ENCODE measurements around the gene DCDC1.

DCDC1 gene, protein sequence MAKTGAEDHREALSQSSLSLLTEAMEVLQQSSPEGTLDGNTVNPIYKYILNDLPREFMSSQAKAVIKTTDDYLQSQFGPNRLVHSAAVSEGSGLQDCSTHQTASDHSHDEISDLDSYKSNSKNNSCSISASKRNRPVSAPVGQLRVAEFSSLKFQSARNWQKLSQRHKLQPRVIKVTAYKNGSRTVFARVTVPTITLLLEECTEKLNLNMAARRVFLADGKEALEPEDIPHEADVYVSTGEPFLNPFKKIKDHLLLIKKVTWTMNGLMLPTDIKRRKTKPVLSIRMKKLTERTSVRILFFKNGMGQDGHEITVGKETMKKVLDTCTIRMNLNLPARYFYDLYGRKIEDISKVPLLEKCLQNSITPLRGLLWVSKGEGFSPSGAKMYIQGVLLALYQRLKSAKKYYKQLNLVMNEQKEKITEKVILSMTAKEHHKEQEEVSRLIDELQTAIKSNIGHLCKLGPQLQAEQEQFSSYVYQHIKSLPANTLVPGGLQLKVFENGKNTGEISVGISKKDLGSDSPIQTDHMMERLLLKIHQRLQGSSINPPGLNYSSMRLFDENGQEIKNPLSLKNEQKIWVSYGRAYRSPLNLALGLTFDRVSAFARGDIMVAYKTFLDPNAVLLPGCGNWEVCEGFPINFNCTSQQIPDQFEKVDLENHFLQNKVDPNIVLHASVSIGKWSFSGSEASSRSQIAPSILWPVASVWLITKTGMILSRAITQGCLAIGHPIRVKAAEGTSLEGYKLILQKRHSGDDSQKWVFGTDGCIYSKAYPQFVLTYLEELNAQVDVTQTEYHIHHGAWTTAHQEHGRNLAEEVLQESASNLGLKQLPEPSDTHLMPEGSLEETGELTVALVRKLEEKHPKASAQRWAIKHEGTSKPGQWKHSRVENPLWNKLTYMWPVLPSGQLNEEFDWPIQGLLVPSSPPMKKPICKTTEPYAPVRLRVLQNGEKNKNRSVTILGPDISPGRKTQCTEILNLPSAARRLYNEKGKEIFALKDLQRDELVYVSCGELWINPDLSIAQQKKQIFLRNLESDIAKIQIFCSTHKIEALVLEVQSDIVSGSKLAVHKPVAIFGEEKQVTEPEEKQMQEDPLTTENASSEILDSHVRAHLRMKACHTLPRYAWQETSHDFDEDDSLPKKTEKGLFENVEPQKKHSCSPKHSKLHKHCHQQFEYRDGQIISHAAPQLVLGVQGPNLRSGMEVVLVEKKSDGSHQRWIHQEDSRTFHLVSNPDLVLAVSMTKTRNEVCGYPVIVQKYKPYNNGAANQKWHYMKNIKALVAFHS (N-terminal part only)

GRCh38 chr11:31369348-31370329 is at the start of gene DCDC1, which contains the start of gene DNAJC24:
DCDC1 (minus strand) TSS chr11:31369739; CDS start chr11:31328280, 41,459 bp downstream.
DNAJC24 (plus strand) TSS chr11:31369860; CDS start chr11:31370749, 889 bp downstream.
- peak within 1 kb of the TSS; percentile 31 for H3K27ac ChIP-seq (ENCODE audit: poor library complexity, severe bottlenecking)
- H3K27me3 ChIP-seq (ENCODE audit: insufficient read depth, poor library complexity, severe bottlenecking), result peaks cover 2% of the 10 kb centered on the region
- no peaks in the 10 kb centered on the region for H3K9me3 ChIP-seq (ENCODE audit: severe bottlenecking)
- peaks cover 9% of the 10 kb centered on the region; the same call in 1 of the 2 replicates for H3K36me3 ChIP-seq (ENCODE audit: low read depth)
- no peak for TF ChIP-seq CTCF (IDR thresholded peaks at IDR 0.05; ENCODE audit: poor library complexity, severe bottlenecking)
- H3K4me1 ChIP-seq (ENCODE audit: insufficient read depth, poor library complexity, severe bottlenecking), result peaks cover 8% of the 10 kb centered on the region
- peak; percentile 84 for DNase-seq (ENCODE audit: low spot score)
- ATAC-seq (ENCODE audit: low read depth), result peak; percentile 97
- H3K4me3 ChIP-seq (ENCODE audit: severe bottlenecking), result peak within 1 kb of the TSS; percentile 77

GRCh38 chr11:31419138-31419537 is 49.6 kb upstream of the DCDC1 start:
- H3K27ac ChIP-seq (ENCODE audit: poor library complexity, severe bottlenecking), result no peak overlapping the region
- H3K9me3 ChIP-seq (ENCODE audit: severe bottlenecking), result no peaks in the 10 kb centered on the region
- H3K4me1 ChIP-seq (ENCODE audit: insufficient read depth, poor library complexity, severe bottlenecking), result peaks cover 3% of the 10 kb centered on the region
- no peaks in the 10 kb centered on the region for H3K36me3 ChIP-seq (ENCODE audit: low read depth)
- no peak overlapping the region for H3K4me3 ChIP-seq (ENCODE audit: severe bottlenecking)
- no peak for ATAC-seq (ENCODE audit: low read depth)
- no peak for DNase-seq (ENCODE audit: low spot score)
- no peak for TF ChIP-seq CTCF (IDR thresholded peaks at IDR 0.05; ENCODE audit: poor library complexity, severe bottlenecking)
- H3K27me3 ChIP-seq (ENCODE audit: insufficient read depth, poor library complexity, severe bottlenecking), result no peaks in the 10 kb centered on the region

DNA sequence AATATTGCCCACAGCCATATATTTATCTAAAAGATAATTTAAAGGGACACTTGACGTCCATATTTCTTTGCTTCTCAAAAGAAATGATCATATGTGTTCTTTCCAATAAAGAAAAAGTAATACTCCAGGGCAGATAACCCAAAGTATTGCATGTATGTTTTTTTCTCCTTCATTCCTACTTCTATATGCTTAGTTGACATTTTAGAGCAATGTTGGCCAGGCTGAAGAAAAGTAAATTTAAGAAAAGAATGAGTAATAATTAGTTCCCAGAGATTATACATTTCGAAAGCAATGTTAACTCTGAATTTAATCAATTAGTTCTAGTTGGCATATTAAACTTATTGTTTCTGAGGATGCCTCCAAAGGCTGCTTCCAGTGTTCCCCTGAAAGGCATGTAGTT is 48.3 kb upstream of the DCDC1 start:
- Histone ChIP-seq H3K4me1 (ENCODE audit: insufficient read depth, poor library complexity, severe bottlenecking) (peaks cover 14% of the 10 kb centered on the region), H3K36me3 (ENCODE audit: low read depth) (no peaks in the 10 kb centered on the region), H3K9me3 (ENCODE audit: severe bottlenecking) (no peaks in the 10 kb centered on the region), H3K4me3 (ENCODE audit: severe bottlenecking) (no peak overlapping the region), H3K27ac (ENCODE audit: poor library complexity, severe bottlenecking) (no peak overlapping the region), H3K27me3 (ENCODE audit: insufficient read depth, poor library complexity, severe bottlenecking) (no peaks in the 10 kb centered on the region)
- DNase-seq (ENCODE audit: low spot score) (no peak), ATAC-seq (ENCODE audit: low read depth) (no peak)
- no peak for TF ChIP-seq CTCF (IDR thresholded peaks at IDR 0.05; ENCODE audit: poor library complexity, severe bottlenecking)

GRCh38 chr11:31417357-31417756 is 47.8 kb upstream of the DCDC1 start:
- Histone ChIP-seq H3K4me3 (ENCODE audit: severe bottlenecking) (no peak overlapping the region), H3K36me3 (ENCODE audit: low read depth) (no peaks in the 10 kb centered on the region), H3K4me1 (ENCODE audit: insufficient read depth, poor library complexity, severe bottlenecking) (peaks cover 19% of the 10 kb centered on the region), H3K27ac (ENCODE audit: poor library complexity, severe bottlenecking) (no peak overlapping the region), H3K27me3 (ENCODE audit: insufficient read depth, poor library complexity, severe bottlenecking) (no peaks in the 10 kb centered on the region), H3K9me3 (ENCODE audit: severe bottlenecking) (no peaks in the 10 kb centered on the region)
- no peak for DNase-seq (ENCODE audit: low spot score)
- no peak for TF ChIP-seq CTCF (IDR thresholded peaks at IDR 0.05; ENCODE audit: poor library complexity, severe bottlenecking)
- ATAC-seq (ENCODE audit: low read depth), result no peak

Data from RWPE2 (cell line).